Cardiac fibroblast (primary cell): ENCODE data around the gene COG5.
"Not testable (repeated sequence)": the region's sequence is repeated elsewhere in the genome, so short reads cannot be mapped to it uniquely, and the experiment has no call there.

Experiments
- DNase-seq, 2 donors: peaks; one replicate each; pipeline versions ENCODE4 v3.0.0 to v3.0.0-alpha.2; 2010; ENCODE audit warnings: low read depth in 2 of 2
- H3K4me3 ChIP-seq, 2 donors: replicated peaks in 1 of 2; 1 replicate in 1 of 2; 2 replicates in 1 of 2; pipeline ENCODE4 v1.5.1; 2011; ENCODE audit warnings: low read depth in 2 of 2, low read length in 2 of 2, mild to moderate bottlenecking in 2 of 2, moderate library complexity in 1 of 2
- TF ChIP-seq, protein P1 (sequence below): IDR thresholded peaks from one replicate; pipeline ENCODE4 v1.5.1; 2011; ENCODE audit warnings: low read depth, mild to moderate bottlenecking, low read length, inconsistent platforms

Gene COG5

DNA sequence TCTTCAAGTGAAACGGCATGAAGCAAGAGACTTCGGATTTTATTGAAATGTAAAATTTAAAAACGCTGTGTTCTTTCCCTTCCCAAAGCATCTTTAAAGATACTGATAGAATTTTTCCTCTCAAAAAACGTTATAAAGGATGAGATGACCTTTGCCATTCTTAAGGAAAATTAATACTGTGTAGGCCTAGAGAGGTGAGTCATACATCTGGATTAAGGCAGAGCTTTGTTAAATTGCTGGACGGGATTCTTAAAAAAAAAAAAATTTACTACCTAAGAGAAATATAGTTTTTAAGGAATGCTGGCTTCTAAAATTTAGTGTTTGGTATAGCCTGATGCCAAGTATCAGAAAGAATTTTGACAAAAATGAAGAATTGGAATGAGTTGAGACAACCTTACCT, 401.2 kb downstream of the COG5 start:
- TF ChIP-seq, protein P1, sequence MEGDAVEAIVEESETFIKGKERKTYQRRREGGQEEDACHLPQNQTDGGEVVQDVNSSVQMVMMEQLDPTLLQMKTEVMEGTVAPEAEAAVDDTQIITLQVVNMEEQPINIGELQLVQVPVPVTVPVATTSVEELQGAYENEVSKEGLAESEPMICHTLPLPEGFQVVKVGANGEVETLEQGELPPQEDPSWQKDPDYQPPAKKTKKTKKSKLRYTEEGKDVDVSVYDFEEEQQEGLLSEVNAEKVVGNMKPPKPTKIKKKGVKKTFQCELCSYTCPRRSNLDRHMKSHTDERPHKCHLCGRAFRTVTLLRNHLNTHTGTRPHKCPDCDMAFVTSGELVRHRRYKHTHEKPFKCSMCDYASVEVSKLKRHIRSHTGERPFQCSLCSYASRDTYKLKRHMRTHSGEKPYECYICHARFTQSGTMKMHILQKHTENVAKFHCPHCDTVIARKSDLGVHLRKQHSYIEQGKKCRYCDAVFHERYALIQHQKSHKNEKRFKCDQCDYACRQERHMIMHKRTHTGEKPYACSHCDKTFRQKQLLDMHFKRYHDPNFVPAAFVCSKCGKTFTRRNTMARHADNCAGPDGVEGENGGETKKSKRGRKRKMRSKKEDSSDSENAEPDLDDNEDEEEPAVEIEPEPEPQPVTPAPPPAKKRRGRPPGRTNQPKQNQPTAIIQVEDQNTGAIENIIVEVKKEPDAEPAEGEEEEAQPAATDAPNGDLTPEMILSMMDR: no peak
- DNase-seq: no peak
- H3K4me3 ChIP-seq: no peak overlapping the region

DNA sequence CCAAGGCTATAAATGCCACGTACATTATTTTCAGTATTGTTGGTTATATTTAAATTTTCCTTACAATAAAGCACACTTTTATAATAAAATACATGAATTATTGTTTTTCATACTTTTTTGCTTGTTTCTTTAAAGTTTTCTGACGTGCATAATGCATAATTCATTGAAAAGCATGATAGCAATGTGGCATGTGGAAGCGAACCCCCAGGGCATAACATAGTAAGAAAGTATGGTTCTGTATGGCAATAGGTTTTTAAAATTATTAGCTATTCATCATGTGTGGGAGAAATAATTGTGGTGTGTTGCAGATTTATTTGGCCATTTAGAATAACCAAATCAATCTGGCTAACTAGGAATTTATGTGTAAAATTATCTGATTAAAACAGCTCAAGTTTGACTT, 402.3 kb downstream of the COG5 start:
- TF ChIP-seq, protein P1: no peak
- no peak for DNase-seq
- H3K4me3 ChIP-seq: no peak overlapping the region

DNA sequence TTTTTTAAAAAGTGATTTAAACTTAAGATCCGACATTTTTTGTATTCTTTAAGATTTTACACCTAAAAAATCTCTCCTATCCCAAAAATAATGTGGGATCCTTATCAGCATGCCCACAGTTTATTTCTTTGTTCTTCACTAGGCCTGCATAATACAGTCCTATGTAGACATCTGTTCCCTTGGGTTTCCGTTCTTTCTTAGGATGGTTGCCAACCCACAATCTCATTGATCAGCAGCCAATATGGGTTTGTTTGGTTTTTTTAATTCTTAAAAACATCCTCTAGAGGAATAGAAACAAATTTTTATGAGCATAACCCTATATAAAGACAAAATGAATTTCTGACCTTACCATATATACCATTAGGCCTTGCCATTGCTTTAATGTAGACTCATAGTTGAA, 403.3 kb downstream of the COG5 start:
- no peak for DNase-seq
- H3K4me3 ChIP-seq: no peak overlapping the region
- TF ChIP-seq, protein P1: no peak

DNA sequence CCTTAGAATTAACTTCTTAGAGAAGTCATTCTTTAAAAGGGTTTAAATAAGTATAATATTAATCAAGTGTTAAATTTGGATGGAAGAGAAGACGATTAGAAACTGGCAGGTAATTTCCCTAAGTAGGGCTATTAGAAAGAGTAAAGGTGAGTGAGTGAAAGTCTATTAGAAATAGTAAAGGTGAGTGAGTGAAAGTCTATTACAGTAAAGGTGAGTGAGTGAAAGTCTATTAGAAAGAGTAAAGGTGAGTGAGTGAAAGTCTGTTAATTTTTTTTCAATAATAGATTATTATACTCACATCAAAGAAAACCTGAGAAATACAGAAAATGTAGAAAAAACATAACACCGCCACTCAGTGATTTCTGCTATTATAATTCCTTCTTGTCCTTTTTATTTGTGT, 405.7 kb downstream of the COG5 start:
- TF ChIP-seq, protein P1: no peak
- DNase-seq: no peak
- H3K4me3 ChIP-seq: no peak overlapping the region

DNA sequence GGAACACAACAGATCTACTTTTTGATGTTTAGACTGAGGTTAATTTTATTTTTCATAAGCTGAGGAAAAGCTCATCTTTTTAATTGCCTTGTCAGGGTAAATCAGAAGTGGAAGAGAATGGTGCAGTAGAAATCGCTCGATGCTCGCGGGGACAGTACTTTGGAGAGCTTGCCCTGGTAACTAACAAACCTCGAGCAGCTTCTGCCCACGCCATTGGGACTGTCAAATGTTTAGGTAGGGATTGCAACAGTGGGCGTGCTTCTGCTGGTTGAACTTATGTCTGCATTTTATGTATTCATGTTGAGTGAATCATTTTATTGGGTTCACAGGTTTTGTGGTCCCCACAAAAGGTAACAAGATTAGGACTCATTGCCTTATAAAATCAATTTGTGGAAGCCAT, 406.6 kb downstream of the COG5 start:
- no peak for DNase-seq
- H3K4me3 ChIP-seq: no peak overlapping the region
- TF ChIP-seq, protein P1: no peak

DNA sequence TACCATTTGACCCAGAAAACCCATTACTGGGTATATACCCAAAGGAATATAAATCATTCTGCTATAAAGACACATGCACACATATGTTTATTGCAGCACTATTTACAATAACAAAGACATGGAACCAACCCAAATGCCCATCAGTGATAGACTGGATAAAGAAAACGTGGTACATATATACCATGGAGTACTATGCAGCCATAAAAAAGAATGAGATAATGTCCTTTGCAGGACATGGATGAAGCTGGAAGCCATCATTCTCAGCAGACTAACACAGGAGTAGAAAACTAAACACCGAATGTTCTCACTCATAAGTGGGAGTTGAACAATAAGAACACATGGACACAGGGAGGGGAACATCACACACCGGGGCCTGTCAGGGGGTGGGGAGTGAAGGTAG, 408.0 kb downstream of the COG5 start:
- not testable (repeated sequence) for DNase-seq, H3K4me3 ChIP-seq

DNA sequence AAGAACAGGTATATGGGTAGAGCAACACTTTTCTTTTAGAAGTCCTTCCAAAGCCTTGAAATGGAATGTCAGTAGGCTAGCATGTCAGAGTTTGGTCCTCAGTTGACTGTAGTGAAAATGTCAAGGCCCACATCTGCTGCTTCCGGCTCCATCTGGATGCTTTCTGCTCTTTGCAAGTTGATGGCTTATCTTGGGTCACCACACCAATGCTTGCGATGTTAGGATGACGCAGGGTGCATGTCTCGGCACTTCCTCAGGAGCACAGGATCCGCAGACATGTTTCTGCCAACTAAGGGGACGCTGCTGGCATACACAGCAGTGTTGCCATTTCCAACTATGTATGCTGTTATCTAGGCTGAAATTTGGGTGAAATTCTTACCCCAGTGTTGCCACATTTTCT, 408.9 kb downstream of the COG5 start:
- no peak for DNase-seq
- no peak overlapping the region for H3K4me3 ChIP-seq
- TF ChIP-seq, protein P1: no peak

DNA sequence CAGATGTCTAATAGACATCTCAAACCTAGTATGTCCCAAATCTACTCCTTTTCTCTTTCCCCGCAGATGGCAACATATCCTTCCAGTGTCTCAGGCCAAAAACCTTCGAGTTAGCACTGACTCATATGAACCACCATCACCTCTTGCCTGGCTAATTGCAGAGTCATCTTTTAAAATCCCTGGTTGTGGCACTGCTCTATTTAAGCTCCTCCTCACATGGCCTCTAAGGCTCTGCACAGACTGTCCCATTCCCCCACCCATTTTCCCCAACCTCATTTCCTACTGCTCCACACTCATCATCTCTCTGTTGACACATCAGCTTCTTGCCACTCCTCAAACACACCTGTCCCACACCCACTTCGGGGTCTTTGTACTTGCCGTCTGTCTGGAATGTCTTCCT, 411.7 kb downstream of the COG5 start:
- peak; percentile 41 to 51 for DNase-seq
- TF ChIP-seq, protein P1: no peak
- no peak overlapping the region for H3K4me3 ChIP-seq
